Transverse colon (tissue), 4 donors: Measurements from ENCODE around the gene RGL2.

Experiments used
- POLR2A ChIP-seq: fragments of 450-650 bp; IDR thresholded peaks from one replicate; pipeline ENCODE4 v1.6.1; 2016; ENCODE audit warnings: antibody characterized with exemption, mild to moderate bottlenecking, moderate library complexity
- POLR2AphosphoS5 ChIP-seq, 3 donors: sonication (generic); formaldehyde crosslinking; IDR thresholded peaks; one replicate each; pipeline ENCODE4 v1.6.1; 2016; ENCODE audit warnings: antibody characterized with exemption in 3 of 3
- TF ChIP-seq, protein P1 (sequence below), 5 experiments: fragments of 200-600 bp in 3 of 5; fragments of 450-650 bp in 2 of 5; sonication (generic) in 3 of 5; IDR thresholded peaks; 1 replicate in 2 of 5; 2 replicates in 3 of 5; pipeline ENCODE4 v1.5.1; 2016 to 2017; ENCODE audit warnings: antibody characterized with exemption in 5 of 5, inconsistent platforms in 3 of 5, mild to moderate bottlenecking in 2 of 5, moderate library complexity in 1 of 5

DNA sequence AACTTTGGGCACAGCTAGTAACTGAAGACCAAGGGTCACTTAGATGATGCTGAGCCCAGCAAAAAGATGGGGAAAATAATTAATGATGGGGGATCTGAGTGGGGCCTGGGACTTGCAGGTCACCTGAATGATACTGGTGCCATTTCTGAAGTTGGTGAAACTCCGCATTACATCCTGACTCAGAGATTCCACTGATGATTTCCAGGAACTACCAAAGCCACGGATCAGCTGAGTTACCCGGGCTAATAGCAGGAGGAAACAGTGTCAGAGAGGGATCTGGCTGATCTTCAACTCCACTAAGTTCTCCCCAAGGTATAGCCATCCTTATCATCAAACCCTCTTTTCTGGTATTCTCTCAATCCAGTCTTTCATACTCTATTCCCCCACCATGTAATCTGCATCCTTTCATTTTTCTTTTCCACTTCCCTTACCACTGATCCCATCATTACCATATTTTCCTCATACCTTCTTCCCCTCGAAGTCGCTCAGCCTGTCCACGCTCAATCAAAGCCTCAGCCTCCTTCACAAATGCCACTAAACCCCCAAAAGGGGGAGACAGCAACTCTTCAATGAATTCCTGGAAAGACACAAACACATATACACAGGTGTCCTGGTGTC, 47.2 kb downstream of the RGL2 start:
- TF ChIP-seq POLR2A: no peak
- TF ChIP-seq, protein P1, sequence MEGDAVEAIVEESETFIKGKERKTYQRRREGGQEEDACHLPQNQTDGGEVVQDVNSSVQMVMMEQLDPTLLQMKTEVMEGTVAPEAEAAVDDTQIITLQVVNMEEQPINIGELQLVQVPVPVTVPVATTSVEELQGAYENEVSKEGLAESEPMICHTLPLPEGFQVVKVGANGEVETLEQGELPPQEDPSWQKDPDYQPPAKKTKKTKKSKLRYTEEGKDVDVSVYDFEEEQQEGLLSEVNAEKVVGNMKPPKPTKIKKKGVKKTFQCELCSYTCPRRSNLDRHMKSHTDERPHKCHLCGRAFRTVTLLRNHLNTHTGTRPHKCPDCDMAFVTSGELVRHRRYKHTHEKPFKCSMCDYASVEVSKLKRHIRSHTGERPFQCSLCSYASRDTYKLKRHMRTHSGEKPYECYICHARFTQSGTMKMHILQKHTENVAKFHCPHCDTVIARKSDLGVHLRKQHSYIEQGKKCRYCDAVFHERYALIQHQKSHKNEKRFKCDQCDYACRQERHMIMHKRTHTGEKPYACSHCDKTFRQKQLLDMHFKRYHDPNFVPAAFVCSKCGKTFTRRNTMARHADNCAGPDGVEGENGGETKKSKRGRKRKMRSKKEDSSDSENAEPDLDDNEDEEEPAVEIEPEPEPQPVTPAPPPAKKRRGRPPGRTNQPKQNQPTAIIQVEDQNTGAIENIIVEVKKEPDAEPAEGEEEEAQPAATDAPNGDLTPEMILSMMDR (IDR thresholded peaks at IDR 0.05): no peak
- no peak for TF ChIP-seq POLR2AphosphoS5 (IDR thresholded peaks at IDR 0.05)
